KMS-11 (cell line): ENCODE data around the gene PTPRR.

ENCODE experiments used
- H2AFZ ChIP-seq: fragments of 200-600 bp; sonication (generic); 2 replicates; pipeline ENCODE4 v1.6.1; 2016; ENCODE audit warnings: antibody characterized with exemption, mixed run types, low read depth
- H3K27ac ChIP-seq: fragments of 200-600 bp; sonication (generic); 2 replicates; pipeline ENCODE4 v1.6.1; 2016; ENCODE audit warnings: mild to moderate bottlenecking, mixed run types
- H3K27me3 ChIP-seq: fragments of 200-600 bp; sonication (generic); 2 replicates; pipeline ENCODE4 v1.6.1; 2017; ENCODE audit warnings: mild to moderate bottlenecking, low read depth, mixed run types, moderate library complexity; ENCODE audit not compliant: insufficient read depth
- H3K36me3 ChIP-seq: fragments of 200-600 bp; sonication (generic); 2 replicates; pipeline ENCODE4 v1.6.1; 2017; ENCODE audit warnings: mild to moderate bottlenecking, mixed run types; ENCODE audit not compliant: insufficient read depth
- H3K4me1 ChIP-seq: fragments of 200-600 bp; sonication (generic); 2 replicates; pipeline ENCODE4 v1.6.1; 2016; ENCODE audit warnings: mild to moderate bottlenecking, low read depth, mixed run types; ENCODE audit not compliant: poor library complexity, severe bottlenecking
- H3K4me2 ChIP-seq: fragments of 200-600 bp; sonication (generic); 2 replicates; pipeline ENCODE4 v1.7.0; 2016; ENCODE audit warnings: mild to moderate bottlenecking, mixed run types
- H3K4me3 ChIP-seq: fragments of 200-600 bp; sonication (generic); IDR thresholded peaks from 2 replicates; pipeline ENCODE4 v1.6.1; 2017; ENCODE audit warnings: low read depth, low read length, mixed read lengths; ENCODE audit not compliant: insufficient read depth
- H3K79me2 ChIP-seq: fragments of 200-600 bp; sonication (generic); 2 replicates; pipeline ENCODE4 v1.6.1; 2016; ENCODE audit warnings: low read depth, mixed run types; ENCODE audit not compliant: insufficient read depth
- H3K9ac ChIP-seq: fragments of 200-600 bp; sonication (generic); 2 replicates; pipeline ENCODE4 v1.6.1; 2016; ENCODE audit warnings: mild to moderate bottlenecking, mixed run types
- H4K20me1 ChIP-seq: fragments of 200-600 bp; sonication (generic); 2 replicates; pipeline ENCODE4 v1.6.1; 2016; ENCODE audit warnings: mild to moderate bottlenecking, mixed run types; ENCODE audit not compliant: insufficient read depth
- CTCF ChIP-seq: fragments of 200-600 bp; sonication (generic); conservative IDR thresholded peaks from 2 replicates; pipeline ENCODE4 v1.6.1; 2017; ENCODE audit warnings: low read depth, mild to moderate bottlenecking, antibody characterized with exemption, low read length, moderate library complexity, mixed read lengths

PTPRR gene

GRCh38 chr12:70933133-70933532 lies 12.6 kb upstream of the PTPRR start:
- Histone ChIP-seq H3K27ac (no peak overlapping the region), H3K4me1 (no peaks in the 10 kb centered on the region), H4K20me1 (no peaks in the 10 kb centered on the region), H3K4me2 (no peak overlapping the region), H3K4me3 (no peak overlapping the region), H2AFZ (no peak overlapping the region), H3K27me3 (no peaks in the 10 kb centered on the region), H3K36me3 (no peaks in the 10 kb centered on the region), H3K9ac (no peak overlapping the region), H3K79me2 (no peaks in the 10 kb centered on the region)
- TF ChIP-seq CTCF, result no peak

DNA sequence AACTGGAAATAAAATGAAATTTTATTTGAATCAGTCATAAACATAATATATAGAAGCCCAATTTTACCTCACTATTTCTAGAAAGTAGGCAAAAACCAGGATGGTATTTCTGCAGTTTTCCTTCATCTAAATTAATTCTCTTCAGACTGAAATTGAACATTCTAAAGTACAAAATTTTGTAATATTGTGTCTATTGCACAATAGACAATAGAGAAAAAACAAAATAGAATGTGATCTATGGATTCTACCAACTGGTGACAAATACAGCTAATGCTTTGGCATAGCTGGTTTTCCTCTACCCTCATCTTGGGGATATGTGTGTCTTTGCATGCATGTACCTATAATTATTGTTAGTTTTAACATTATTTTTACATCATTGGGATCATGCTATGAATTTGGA lies 8.5 kb upstream of the PTPRR start:
- Histone ChIP-seq H3K4me2 (no peak overlapping the region), H3K27ac (no peak overlapping the region), H3K4me1 (no peaks in the 10 kb centered on the region), H3K79me2 (no peaks in the 10 kb centered on the region), H3K9ac (no peak overlapping the region), H3K4me3 (no peak overlapping the region), H2AFZ (no peak overlapping the region), H4K20me1 (no peaks in the 10 kb centered on the region), H3K36me3 (no peaks in the 10 kb centered on the region), H3K27me3 (no peaks in the 10 kb centered on the region)
- TF ChIP-seq CTCF, result no peak

DNA sequence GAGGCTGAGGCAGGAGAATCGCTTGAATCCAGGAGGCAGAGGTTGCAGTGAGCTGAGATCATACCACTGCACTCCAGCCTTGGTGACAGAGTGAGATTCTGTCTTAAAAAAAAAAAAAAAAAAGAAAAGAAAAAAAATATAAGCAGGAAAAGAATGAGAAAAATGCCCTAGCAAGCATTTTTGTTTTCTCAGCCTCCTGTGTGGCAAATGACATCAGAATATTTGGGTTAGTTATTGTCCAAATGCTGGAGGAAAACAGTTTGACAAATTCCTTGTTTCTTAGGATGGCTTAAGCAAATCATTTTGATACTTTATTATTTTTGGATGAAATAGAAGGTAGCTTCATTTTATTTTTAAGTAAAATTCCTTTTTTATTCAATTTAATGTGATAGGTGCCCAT lies 7.5 kb upstream of the PTPRR start:
- Histone ChIP-seq H3K27me3 (no peaks in the 10 kb centered on the region), H3K4me3 (no peak overlapping the region), H3K9ac (no peak overlapping the region), H4K20me1 (no peaks in the 10 kb centered on the region), H3K4me1 (no peaks in the 10 kb centered on the region), H3K79me2 (no peaks in the 10 kb centered on the region), H3K4me2 (no peak overlapping the region), H3K36me3 (no peaks in the 10 kb centered on the region), H2AFZ (no peak overlapping the region), H3K27ac (no peak overlapping the region)
- no peak for TF ChIP-seq CTCF

DNA sequence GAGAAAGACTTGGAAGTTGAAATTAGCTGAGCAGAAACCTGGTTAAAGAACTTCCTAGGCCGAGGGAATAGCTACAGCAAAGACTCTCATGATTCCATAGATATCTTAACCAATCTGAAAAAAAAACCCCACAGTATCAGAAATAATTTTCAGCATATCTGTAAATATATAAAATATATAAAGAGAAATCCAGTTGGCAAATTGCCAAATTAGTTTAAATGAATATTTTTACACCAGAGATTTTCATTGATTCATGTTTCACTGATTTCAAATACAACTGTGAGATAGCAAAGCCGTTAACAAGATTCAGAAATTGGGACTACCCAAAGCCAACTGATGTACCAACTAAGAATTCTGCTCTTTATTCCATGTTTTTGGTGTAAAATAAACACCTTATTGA lies 6.8 kb upstream of the PTPRR start:
- H2AFZ ChIP-seq, result no peak overlapping the region
- H3K4me2 ChIP-seq, result no peak overlapping the region
- TF ChIP-seq CTCF, result no peak
- no peak overlapping the region for H3K4me3 ChIP-seq
- no peak overlapping the region for H3K27ac ChIP-seq
- H4K20me1 ChIP-seq, result no peaks in the 10 kb centered on the region
- H3K9ac ChIP-seq, result no peak overlapping the region
- no peaks in the 10 kb centered on the region for H3K27me3 ChIP-seq
- H3K36me3 ChIP-seq, result no peaks in the 10 kb centered on the region
- no peaks in the 10 kb centered on the region for H3K4me1 ChIP-seq
- no peaks in the 10 kb centered on the region for H3K79me2 ChIP-seq

- TF ChIP-seq CTCF, result no peak
- Histone ChIP-seq H2AFZ (no peak overlapping the region), H3K27me3 (no peaks in the 10 kb centered on the region), H4K20me1 (no peaks in the 10 kb centered on the region), H3K4me1 (no peaks in the 10 kb centered on the region), H3K4me2 (no peak overlapping the region), H3K36me3 (no peaks in the 10 kb centered on the region), H3K4me3 (no peak overlapping the region), H3K27ac (no peak overlapping the region), H3K79me2 (no peaks in the 10 kb centered on the region), H3K9ac (no peak overlapping the region)
Measured at GRCh38 chr12:70925539-70925938, 5.0 kb upstream of the PTPRR start.
